Effector CD8-positive, alpha-beta T cell (primary cell): ENCODE measurements around the gene FAM171A2.

Source experiments
- DNase-seq: peaks from one replicate; lab custom pipeline; 2025; lab: John Stamatoyannopoulos, UW

Gene FAM171A2

GRCh38 chr17:44321246-44322120, 42.2 kb downstream of the FAM171A2 start:
- no peak for DNase-seq

- no peak for DNase-seq
These were observed 43.6 kb downstream of the FAM171A2 start for GRCh38 chr17:44320066-44320465.

- DNase-seq: no peak
These were observed 45.4 kb downstream of the FAM171A2 start for GRCh38 chr17:44318077-44318892.

GRCh38 chr17:44317545-44317944, 46.1 kb downstream of the FAM171A2 start:
- no peak for DNase-seq

GRCh38 chr17:44315760-44316731, 47.6 kb downstream of the FAM171A2 start:
- DNase-seq: no peak

- DNase-seq: no peak
These were observed 48.6 kb downstream of the FAM171A2 start for GRCh38 chr17:44314869-44315661.

GRCh38 chr17:44314524-44314868, 49.2 kb downstream of the FAM171A2 start:
- DNase-seq: no peak

- no peak for DNase-seq
These were observed 49.6 kb downstream of the FAM171A2 start for GRCh38 chr17:44314031-44314430.

- no peak for DNase-seq
These were observed 51.1 kb downstream of the FAM171A2 start for GRCh38 chr17:44312396-44313104.

GRCh38 chr17:44311562-44312181, 52.0 kb downstream of the FAM171A2 start:
- DNase-seq: no peak

- DNase-seq: no peak
These were observed 52.9 kb downstream of the FAM171A2 start for GRCh38 chr17:44310609-44311376.

- no peak for DNase-seq
These were observed 53.5 kb downstream of the FAM171A2 start for GRCh38 chr17:44310188-44310587.

GRCh38 chr17:44309472-44309871, 54.2 kb downstream of the FAM171A2 start:
- DNase-seq: no peak

GRCh38 chr17:44308865-44309264, 54.8 kb downstream of the FAM171A2 start:
- DNase-seq: no peak

GRCh38 chr17:44308320-44308818, 55.3 kb downstream of the FAM171A2 start, which contains the start of gene RUNDC3A:
Gene RUNDC3A (plus strand): TSS chr17:44308601. CDS start chr17:44308833, 232 bp downstream.
- DNase-seq: peak; percentile 81

- DNase-seq: no peak
These were observed 56.1 kb downstream of the FAM171A2 start for GRCh38 chr17:44307387-44308186.

- no peak for DNase-seq
These were observed 59.0 kb downstream of the FAM171A2 start for GRCh38 chr17:44304651-44305050.
